ENCODE results near the gene RPA1. TPM values are rescaled to one million over a fixed set of nuclear protein-coding genes. Genes with fewer than 3 reads are reported as not detected.
"Not testable (repeated sequence)": the region's sequence is repeated elsewhere in the genome, so short reads cannot be mapped to it uniquely, and the experiment has no call there.

Gene RPA1
- total RNA-seq, 2 donors from 2014 or later: 67.4 to 81.4 TPM

- H3K4me1 Mint-ChIP-seq: peaks cover 25% of the 10 kb centered on the region
- no peak overlapping the region for H3K4me3 Mint-ChIP-seq
- H3K27me3 Mint-ChIP-seq: no peaks in the 10 kb centered on the region
- H3K9me3 ChIP-seq (ENCODE audit: control insufficient read depth, low read length, poor library complexity, severe bottlenecking): no peaks in the 10 kb centered on the region
- H3K36me3 Mint-ChIP-seq (ENCODE audit: low read depth): peaks cover 7% of the 10 kb centered on the region
- DNase-seq (no peak), ATAC-seq (no peak)
- H3K27ac Mint-ChIP-seq: no peak overlapping the region
These were observed 9.7 kb downstream of the RPA1 start for GRCh38 chr17:1839516-1839915.

- H3K27me3 Mint-ChIP-seq: no peaks in the 10 kb centered on the region
- H3K36me3 Mint-ChIP-seq (ENCODE audit: low read depth): peaks cover 12% of the 10 kb centered on the region
- no peak overlapping the region for H3K4me3 Mint-ChIP-seq
- H3K4me1 Mint-ChIP-seq: peaks cover 11% of the 10 kb centered on the region
- DNase-seq: no peak
- ATAC-seq: no peak
- no peaks in the 10 kb centered on the region for H3K9me3 ChIP-seq (ENCODE audit: control insufficient read depth, low read length, poor library complexity, severe bottlenecking)
- H3K27ac Mint-ChIP-seq: peak overlapping the region; percentile 37
These were observed 14.1 kb downstream of the RPA1 start for GRCh38 chr17:1843947-1844346.

- Mint-ChIP-seq H3K4me3 (no peak overlapping the region), H3K36me3 (ENCODE audit: low read depth) (peaks cover 18% of the 10 kb centered on the region), H3K4me1 (peaks cover 13% of the 10 kb centered on the region), H3K27me3 (no peaks in the 10 kb centered on the region), H3K27ac (peak overlapping the region; percentile 67)
- H3K9me3 ChIP-seq (ENCODE audit: control insufficient read depth, low read length, poor library complexity, severe bottlenecking): no peaks in the 10 kb centered on the region
- DNase-seq (no peak), ATAC-seq (no peak)
These were observed 17.4 kb downstream of the RPA1 start for GRCh38 chr17:1847191-1847590.

- DNase-seq: no peak
- no peaks in the 10 kb centered on the region for H3K27me3 Mint-ChIP-seq
- H3K9me3 ChIP-seq (ENCODE audit: control insufficient read depth, low read length, poor library complexity, severe bottlenecking): no peaks in the 10 kb centered on the region
- peaks cover 10% of the 10 kb centered on the region for H3K36me3 Mint-ChIP-seq (ENCODE audit: low read depth)
- H3K4me3 Mint-ChIP-seq: no peak overlapping the region
- H3K27ac Mint-ChIP-seq: peak overlapping the region; percentile 93
- ATAC-seq: no peak
- H3K4me1 Mint-ChIP-seq: peaks cover 13% of the 10 kb centered on the region
These were observed 22.5 kb downstream of the RPA1 start for GRCh38 chr17:1852327-1852726.

- Mint-ChIP-seq H3K36me3 (ENCODE audit: low read depth) (peaks cover 10% of the 10 kb centered on the region), H3K4me3 (no peak overlapping the region), H3K27me3 (no peaks in the 10 kb centered on the region), H3K4me1 (peaks cover 12% of the 10 kb centered on the region), H3K27ac (no peak overlapping the region)
- DNase-seq (no peak), ATAC-seq (no peak)
- no peaks in the 10 kb centered on the region for H3K9me3 ChIP-seq (ENCODE audit: control insufficient read depth, low read length, poor library complexity, severe bottlenecking)
These were observed 23.9 kb downstream of the RPA1 start for GRCh38 chr17:1853698-1854097.

GRCh38 chr17:1856462-1856861 lies 26.7 kb downstream of the RPA1 start:
- not testable (repeated sequence) for H3K27me3 Mint-ChIP-seq; H3K4me3 Mint-ChIP-seq; H3K36me3 Mint-ChIP-seq (ENCODE audit: low read depth); H3K9me3 ChIP-seq (ENCODE audit: control insufficient read depth, low read length, poor library complexity, severe bottlenecking); H3K27ac Mint-ChIP-seq; DNase-seq; ATAC-seq
- H3K4me1 Mint-ChIP-seq: peaks cover 15% of the 10 kb centered on the region

GRCh38 chr17:1860978-1861377 lies 31.2 kb downstream of the RPA1 start:
- peak overlapping the region; percentile 73 for H3K27ac Mint-ChIP-seq
- DNase-seq (no peak), ATAC-seq (no peak)
- peaks cover 5% of the 10 kb centered on the region for H3K4me1 Mint-ChIP-seq
- H3K36me3 Mint-ChIP-seq (ENCODE audit: low read depth): no peaks in the 10 kb centered on the region
- no peaks in the 10 kb centered on the region for H3K9me3 ChIP-seq (ENCODE audit: control insufficient read depth, low read length, poor library complexity, severe bottlenecking)
- H3K27me3 Mint-ChIP-seq: no peaks in the 10 kb centered on the region
- no peak overlapping the region for H3K4me3 Mint-ChIP-seq

GRCh38 chr17:1861391-1862010 lies 31.7 kb downstream of the RPA1 start:
- ATAC-seq (no peak), DNase-seq (no peak)
- no peaks in the 10 kb centered on the region for H3K27me3 Mint-ChIP-seq
- H3K4me1 Mint-ChIP-seq: peaks cover 5% of the 10 kb centered on the region
- no peak overlapping the region for H3K4me3 Mint-ChIP-seq
- H3K27ac Mint-ChIP-seq: no peak overlapping the region
- H3K9me3 ChIP-seq (ENCODE audit: control insufficient read depth, low read length, poor library complexity, severe bottlenecking): no peaks in the 10 kb centered on the region
- no peaks in the 10 kb centered on the region for H3K36me3 Mint-ChIP-seq (ENCODE audit: low read depth)

GRCh38 chr17:1865252-1866037 lies 35.6 kb downstream of the RPA1 start:
- ATAC-seq: peak; percentile 68

GRCh38 chr17:1867307-1867706 lies 37.5 kb downstream of the RPA1 start:
- H3K4me1 Mint-ChIP-seq: peaks cover 25% of the 10 kb centered on the region
- H3K9me3 ChIP-seq (ENCODE audit: control insufficient read depth, low read length, poor library complexity, severe bottlenecking): no peaks in the 10 kb centered on the region
- H3K4me3 Mint-ChIP-seq: no peak overlapping the region
- no peaks in the 10 kb centered on the region for H3K27me3 Mint-ChIP-seq
- DNase-seq (no peak), ATAC-seq (no peak)
- H3K36me3 Mint-ChIP-seq (ENCODE audit: low read depth): peaks cover 2% of the 10 kb centered on the region
- peak overlapping the region; percentile 79 for H3K27ac Mint-ChIP-seq

More at GRCh38 chr17:1865252-1866037, 35.6 kb downstream of the RPA1 start:
- Mint-ChIP-seq H3K27ac (peak overlapping the region; percentile 51), H3K4me1 (peaks cover 14% of the 10 kb centered on the region), H3K4me3 (no peak overlapping the region), H3K27me3 (no peaks in the 10 kb centered on the region), H3K36me3 (ENCODE audit: low read depth) (peaks cover 2% of the 10 kb centered on the region)
- no peaks in the 10 kb centered on the region for H3K9me3 ChIP-seq (ENCODE audit: control insufficient read depth, low read length, poor library complexity, severe bottlenecking)
- DNase-seq: peak in 2 of 3 donors; percentile 24 to 56

- Mint-ChIP-seq H3K4me3 (no peak overlapping the region), H3K4me1 (peaks cover 29% of the 10 kb centered on the region), H3K27ac (peak overlapping the region; percentile 79), H3K36me3 (ENCODE audit: low read depth) (peaks cover 5% of the 10 kb centered on the region), H3K27me3 (no peaks in the 10 kb centered on the region)
- no peak for DNase-seq
- no peaks in the 10 kb centered on the region for H3K9me3 ChIP-seq (ENCODE audit: control insufficient read depth, low read length, poor library complexity, severe bottlenecking)
- ATAC-seq: no peak
These were observed 38.3 kb downstream of the RPA1 start for GRCh38 chr17:1868090-1868489.

- Mint-ChIP-seq H3K4me1 (peaks cover 48% of the 10 kb centered on the region), H3K4me3 (peak overlapping the region; percentile 86), H3K36me3 (ENCODE audit: low read depth) (peaks cover 9% of the 10 kb centered on the region), H3K27me3 (no peaks in the 10 kb centered on the region), H3K27ac (peak overlapping the region; percentile 98)
- ATAC-seq: peak; percentile 79
- no peaks in the 10 kb centered on the region for H3K9me3 ChIP-seq (ENCODE audit: control insufficient read depth, low read length, poor library complexity, severe bottlenecking)
- DNase-seq: no peak
These were observed 40.8 kb downstream of the RPA1 start for GRCh38 chr17:1870592-1870991.

- peak overlapping the region; percentile 86 for H3K4me3 Mint-ChIP-seq
- H3K27me3 Mint-ChIP-seq: no peaks in the 10 kb centered on the region
- peaks cover 10% of the 10 kb centered on the region for H3K36me3 Mint-ChIP-seq (ENCODE audit: low read depth)
- no peaks in the 10 kb centered on the region for H3K9me3 ChIP-seq (ENCODE audit: control insufficient read depth, low read length, poor library complexity, severe bottlenecking)
- peak overlapping the region; percentile 98 for H3K27ac Mint-ChIP-seq
- peaks cover 46% of the 10 kb centered on the region for H3K4me1 Mint-ChIP-seq
- peak in 1 of 3 donors; percentile 24 for DNase-seq
- peak; percentile 73 for ATAC-seq
These were observed 42.0 kb downstream of the RPA1 start for GRCh38 chr17:1871756-1872155.

All from T-helper 17 cell (primary cell).